HCEC 1CT (cell line): ENCODE results near the gene LSAMP.
"Not testable (repeated sequence)": the region's sequence is repeated elsewhere in the genome, so short reads cannot be mapped to it uniquely, and the experiment has no call there.

Experiments
- DNase-seq: peaks from one replicate; pipeline ENCODE4 v3.0.0-alpha.2; 2017

LSAMP gene

DNA sequence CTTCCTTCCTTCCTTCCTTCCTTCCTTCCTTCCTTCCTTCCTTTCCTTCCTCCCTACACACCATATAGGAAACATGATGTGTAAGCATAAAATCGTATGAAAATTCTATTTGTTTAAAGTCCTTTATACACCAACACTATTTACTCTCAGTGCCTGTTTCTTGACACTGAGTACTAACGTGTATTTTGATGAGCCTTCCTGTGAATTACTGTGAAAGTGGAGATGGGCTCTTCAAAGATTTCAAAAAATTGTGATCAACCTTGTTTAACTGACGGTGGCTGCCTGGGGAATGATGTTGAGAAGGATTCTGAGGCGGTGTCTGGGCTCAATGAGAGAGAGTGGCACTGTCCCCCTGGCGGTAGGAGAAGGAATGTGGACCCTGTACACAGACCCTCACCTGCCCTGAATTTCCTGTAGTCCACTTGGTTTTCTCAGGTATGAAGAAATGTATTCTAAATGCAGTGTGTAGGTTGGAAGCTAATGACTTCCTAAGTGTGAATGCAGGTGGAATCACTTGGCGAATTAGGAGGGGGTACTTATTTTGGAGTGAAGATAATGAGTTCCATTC, 584.0 kb downstream of the LSAMP start:
- DNase-seq: no peak

DNA sequence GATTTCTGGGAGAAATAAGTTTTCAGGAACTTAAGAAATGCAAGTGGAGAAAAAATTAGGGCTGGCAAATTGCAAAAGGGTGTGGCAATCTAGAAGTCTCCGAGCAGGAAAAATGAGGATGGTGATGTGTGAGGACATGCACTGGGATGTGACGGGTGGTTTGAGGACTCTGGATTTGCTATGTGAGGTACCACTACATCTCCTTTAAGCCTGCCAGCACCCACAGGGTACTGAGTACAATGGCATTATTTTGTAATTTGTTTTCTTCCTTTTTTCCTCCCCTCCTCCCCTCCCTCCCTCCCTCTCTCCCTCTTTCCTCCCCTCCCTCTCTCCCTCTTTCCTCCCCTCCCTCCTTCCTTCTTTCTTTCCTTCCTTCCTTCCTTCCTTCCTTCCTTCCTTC, 584.5 kb downstream of the LSAMP start:
- DNase-seq: no peak

- no peak for DNase-seq
Observed at GRCh38 chr3:115859002-115859807, 586.1 kb downstream of the LSAMP start.

DNA sequence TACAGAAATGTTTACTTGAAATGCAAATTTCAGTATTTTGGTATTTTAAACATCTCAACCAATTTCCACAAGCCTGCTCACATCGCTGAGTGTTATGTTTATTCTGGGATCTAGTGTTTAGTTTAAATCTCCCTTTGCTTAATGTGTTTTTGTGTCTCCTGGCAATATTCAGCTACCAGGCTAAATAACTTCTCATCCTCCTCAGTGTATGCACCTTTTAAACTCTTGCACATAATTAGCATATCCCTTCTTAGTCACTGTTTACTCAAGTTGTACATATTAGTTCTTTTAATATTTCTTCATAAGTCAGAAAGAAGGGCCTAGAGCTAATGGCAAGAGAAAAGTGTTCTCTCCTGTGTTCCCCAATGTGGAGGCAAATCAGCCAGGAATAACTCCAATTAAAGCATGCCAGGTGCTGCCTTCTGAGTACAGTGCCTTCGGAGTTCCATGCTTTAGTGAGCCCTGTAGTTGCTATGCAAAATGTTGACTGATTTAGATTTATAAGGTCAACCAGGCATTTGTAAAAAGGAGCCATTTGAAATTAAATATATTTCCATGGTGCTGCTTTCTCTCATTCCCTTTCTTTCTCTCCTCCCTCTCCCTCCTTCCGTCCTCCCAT, 587.7 kb downstream of the LSAMP start:
- DNase-seq: no peak

DNA sequence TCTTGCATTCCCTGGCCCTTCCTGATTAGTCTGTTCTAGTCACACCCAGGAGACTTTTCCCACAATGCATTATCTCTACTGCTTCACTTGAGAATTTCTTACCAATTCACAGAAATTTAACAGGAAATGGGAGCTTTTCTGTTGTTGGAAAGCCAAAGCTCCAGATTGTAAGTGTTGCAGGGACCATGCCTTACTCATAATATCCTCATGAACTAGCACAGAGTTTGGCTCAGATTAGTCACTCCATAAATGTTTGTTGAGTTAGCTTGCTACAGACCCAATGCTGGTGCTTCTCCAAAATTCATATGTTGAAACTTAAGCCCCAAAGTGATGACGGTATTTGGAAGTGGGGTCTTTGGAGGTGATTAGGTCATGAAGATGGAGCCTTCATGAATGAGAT, 589.4 kb downstream of the LSAMP start:
- peak; percentile 60 for DNase-seq

- no peak for DNase-seq
Observed at GRCh38 chr3:115853104-115853503, 592.2 kb downstream of the LSAMP start.

DNA sequence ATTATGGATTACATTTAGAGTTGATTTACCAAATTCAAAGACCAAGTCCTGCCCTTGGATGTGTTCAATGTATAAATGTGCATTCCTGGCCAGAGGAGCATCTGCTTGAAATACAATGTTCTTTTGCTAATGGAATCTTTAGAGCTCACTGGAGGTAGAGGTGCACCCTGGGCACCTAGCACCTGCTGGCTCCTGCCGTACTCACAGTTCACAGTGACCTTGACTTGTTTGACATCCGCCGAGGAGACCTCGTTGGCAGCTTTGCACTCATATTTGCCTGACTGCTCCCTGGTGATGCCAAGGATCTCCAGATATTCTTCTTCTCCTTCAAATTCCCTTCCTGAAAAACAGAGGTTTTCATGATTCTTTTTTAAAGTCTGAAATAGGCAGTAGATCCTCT, 593.0 kb downstream of the LSAMP start:
- no peak for DNase-seq

GRCh38 chr3:115851571-115851970, 593.7 kb downstream of the LSAMP start:
- DNase-seq: no peak

- no peak for DNase-seq
Observed at GRCh38 chr3:115848641-115849040, 596.6 kb downstream of the LSAMP start.

DNA sequence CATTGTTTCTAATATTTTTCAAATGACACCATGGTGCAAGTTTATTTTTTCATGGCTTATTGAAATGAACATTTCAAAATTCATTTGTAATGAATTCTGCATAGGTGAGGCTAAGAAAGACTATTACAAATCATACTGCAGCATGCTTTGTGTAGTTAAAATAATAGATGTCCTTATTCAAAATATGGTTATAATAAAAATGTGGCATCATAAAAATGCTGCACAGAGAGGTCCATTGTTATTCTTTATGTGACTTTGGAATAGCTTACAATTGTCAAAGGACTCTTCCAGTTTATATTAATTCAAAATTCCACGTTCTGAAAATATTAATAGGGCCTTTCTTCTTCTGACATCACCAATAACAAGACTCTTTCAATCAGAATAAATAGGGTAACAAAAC, 599.3 kb downstream of the LSAMP start:
- no peak for DNase-seq

DNA sequence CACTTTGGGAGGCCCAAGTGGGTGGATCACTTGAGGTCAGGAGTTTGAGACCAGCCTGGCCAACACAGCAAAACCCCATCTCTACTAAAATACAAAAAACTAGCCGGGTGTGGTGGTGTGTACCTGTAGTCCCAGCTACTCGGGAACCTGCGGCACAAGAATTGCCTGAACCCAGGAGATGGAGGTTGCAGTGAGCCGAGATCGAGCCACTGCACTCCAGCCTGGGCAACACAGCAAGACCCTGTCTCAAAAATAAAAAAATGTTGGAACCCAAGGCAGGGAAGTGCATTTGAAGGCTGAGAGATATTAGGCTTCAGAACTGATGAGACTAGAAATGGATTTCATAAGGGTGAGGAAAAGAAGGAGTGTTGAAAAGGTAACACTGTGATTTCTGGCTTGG, 600.6 kb downstream of the LSAMP start:
- DNase-seq: not testable (repeated sequence)

DNA sequence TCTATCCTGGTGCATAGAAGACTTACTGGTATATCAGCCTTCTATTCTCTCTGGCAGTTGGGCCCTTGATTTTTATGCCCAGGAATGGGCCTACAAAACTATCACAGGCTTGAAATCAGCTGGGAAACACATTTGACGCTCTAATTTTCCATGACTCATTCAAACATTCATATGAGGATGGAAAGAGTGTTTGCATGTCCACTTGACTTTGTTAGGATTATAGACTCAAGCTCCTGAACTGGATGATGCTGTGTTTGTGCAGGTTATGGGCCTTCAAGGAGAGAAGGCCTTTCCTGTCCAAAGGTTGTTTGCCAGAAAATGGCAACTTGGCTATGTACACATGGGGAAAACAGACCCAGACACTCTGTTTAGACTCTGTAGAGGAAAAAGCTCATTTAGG, 602.1 kb downstream of the LSAMP start:
- no peak for DNase-seq

GRCh38 chr3:115839246-115839645, 606.0 kb downstream of the LSAMP start:
- DNase-seq: no peak

DNA sequence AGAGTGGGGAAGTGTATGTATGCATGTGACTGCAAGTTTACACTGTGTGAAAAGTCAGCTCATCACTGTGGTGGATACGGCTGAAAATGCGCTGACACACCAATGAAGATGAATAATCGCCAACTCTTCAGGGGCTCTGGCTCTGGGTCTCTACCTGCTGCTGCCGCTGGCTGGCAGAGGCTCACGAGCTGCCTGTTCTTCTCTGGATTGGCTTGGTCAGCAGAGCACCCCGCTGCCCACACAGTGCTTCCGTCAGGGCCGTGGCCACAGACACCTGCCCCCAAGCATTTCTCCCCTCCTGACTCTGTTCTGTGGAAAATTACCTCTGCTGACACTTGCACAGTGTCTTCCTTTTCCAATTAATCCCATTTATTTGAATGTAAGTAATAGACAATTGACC, 606.5 kb downstream of the LSAMP start:
- DNase-seq: no peak

- DNase-seq: peak; percentile 56
Observed at GRCh38 chr3:115836944-115837343, 608.3 kb downstream of the LSAMP start.

DNA sequence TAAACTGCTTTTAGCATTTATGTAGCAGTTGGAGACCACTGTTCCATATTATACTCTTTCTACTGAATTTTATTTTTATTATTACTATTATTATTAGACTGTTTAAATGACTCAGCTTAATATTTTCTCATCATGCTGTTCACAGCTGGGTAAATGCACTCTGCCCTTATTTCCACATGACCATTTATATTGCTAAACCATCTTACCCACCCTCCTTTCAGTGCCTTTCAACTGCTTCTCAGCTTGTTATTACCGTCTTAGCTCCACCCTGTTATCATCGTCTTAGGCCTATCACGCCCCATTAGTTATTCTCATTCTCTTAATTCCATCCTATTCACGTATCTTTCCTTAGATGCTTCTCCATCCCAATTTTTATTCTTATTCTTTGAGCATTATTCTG, 609.3 kb downstream of the LSAMP start:
- DNase-seq: no peak

GRCh38 chr3:115834068-115834467, 611.2 kb downstream of the LSAMP start:
- DNase-seq: peak; percentile 82

DNA sequence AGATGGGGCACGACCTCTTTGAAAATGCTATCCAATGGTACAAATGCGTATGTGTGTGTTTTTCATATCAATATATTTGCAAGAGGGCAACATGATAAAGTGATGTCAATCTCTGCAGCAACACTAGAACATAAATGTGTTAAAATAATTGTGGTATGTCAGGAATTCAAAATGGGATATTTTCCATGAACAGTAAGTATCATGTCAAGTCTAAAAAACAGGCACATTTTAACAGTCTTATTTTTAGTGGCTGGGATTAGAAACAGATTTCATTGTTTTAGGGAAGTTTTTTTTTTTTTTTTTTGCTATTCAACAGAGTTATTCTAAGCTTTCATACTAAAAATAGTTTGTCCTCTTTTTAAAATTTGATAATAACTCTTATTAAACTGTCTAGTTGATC, 612.2 kb downstream of the LSAMP start:
- no peak for DNase-seq

DNA sequence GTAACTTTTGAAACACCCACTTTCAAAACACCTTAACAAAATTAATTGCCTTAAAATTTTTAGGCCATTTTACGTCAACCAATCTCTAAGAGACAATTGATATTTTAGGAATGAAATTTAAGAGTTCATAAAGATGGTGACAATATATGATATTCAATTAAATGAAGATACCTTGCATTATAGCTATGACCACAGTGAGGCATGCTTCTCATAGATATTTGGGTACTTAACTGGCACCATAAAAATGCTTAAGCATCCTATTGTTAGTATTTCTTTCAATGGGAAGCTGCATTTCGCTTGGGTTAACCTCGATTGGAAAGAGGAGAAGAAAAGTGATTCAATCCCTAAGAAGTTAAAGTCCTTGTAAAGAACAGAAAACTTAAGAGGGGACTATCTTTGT, 613.0 kb downstream of the LSAMP start:
- DNase-seq: no peak

GRCh38 chr3:115831864-115832263, 613.4 kb downstream of the LSAMP start:
- no peak for DNase-seq

DNA sequence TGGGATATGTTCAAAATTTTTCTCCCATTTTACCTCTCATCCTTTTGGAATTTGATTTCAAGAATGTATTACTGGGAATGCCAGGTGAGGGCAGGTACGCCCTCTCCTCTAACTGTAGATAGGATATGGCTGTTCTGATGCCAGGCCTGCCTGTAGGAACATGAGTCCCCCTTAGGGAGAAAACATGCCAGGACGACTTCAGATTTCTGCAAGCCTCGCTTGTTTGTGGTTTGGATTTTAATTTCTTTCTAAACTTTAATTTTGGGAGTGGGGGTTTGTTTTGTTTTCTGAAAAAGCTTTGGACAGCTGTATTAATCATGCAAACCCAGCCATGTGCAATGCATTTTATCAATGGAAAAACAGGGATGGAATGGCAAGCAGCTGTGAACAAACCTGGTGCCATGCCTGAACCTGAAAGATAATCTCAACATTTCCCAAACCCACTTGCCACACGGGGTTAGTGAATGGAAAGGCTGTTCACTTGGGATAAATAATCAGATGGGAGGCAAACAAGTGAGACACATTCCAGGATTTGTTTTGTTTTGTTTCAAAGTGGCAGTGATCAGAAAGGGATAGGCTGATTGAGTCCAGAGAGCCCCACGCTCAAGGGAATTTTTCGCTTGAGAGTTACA, 614.4 kb downstream of the LSAMP start:
- no peak for DNase-seq

DNA sequence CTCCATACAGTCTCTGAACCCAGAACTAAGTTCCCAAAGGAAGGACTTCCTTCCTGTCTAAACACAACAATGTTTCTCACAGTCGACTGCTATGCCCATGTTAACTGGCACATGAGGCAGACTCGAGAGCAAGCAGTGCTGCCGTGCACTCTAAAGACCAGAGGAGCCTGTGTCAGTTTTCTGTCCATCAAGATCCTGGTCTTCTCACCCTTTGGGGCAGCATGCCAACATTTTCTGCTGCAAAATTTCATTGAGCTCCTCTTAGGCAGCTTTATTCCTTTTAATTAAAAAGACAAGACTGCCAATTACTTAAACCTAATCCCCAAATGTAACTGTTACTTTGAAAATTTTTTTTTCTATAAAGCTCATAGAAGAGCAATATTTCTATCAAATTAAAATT, 616.9 kb downstream of the LSAMP start:
- no peak for DNase-seq

- no peak for DNase-seq
Observed at GRCh38 chr3:115827495-115827894, 617.8 kb downstream of the LSAMP start.

DNA sequence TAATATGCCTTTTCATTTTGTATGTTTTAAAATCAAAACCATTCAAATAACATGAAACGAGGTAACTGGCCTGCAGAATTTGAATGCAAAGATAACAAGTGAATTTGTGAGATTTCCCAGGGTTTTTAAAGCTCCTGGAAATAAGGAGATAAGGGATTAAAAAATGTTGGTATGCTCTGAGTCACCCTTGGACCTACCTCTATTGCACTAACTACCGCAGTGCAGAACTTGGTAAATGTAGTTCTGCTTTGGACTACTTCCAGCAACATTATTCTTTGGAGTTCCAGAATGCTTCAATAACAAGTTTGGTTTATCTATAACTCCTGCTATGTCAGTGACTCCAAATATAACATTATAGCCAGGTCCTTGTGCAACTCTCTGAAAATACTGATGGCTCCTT, 620.2 kb downstream of the LSAMP start:
- DNase-seq: no peak
